Measurements from ENCODE around the gene MED19.
"Not testable (repeated sequence)": the region's sequence is repeated elsewhere in the genome, so short reads cannot be mapped to it uniquely, and the experiment has no call there.

Gene MED19

GRCh38 chr11:57729479-57729878 lies 17.5 kb upstream of the MED19 start:
- DNase-seq (ENCODE audit: low read depth), result no peak
- H3K4me3 ChIP-seq (ENCODE audit: low read depth, low read length), result no peak overlapping the region
- TF ChIP-seq, protein P1, sequence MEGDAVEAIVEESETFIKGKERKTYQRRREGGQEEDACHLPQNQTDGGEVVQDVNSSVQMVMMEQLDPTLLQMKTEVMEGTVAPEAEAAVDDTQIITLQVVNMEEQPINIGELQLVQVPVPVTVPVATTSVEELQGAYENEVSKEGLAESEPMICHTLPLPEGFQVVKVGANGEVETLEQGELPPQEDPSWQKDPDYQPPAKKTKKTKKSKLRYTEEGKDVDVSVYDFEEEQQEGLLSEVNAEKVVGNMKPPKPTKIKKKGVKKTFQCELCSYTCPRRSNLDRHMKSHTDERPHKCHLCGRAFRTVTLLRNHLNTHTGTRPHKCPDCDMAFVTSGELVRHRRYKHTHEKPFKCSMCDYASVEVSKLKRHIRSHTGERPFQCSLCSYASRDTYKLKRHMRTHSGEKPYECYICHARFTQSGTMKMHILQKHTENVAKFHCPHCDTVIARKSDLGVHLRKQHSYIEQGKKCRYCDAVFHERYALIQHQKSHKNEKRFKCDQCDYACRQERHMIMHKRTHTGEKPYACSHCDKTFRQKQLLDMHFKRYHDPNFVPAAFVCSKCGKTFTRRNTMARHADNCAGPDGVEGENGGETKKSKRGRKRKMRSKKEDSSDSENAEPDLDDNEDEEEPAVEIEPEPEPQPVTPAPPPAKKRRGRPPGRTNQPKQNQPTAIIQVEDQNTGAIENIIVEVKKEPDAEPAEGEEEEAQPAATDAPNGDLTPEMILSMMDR (conservative IDR thresholded peaks at IDR 0.05; ENCODE audit: low read depth, low read length), result no peak

DNA sequence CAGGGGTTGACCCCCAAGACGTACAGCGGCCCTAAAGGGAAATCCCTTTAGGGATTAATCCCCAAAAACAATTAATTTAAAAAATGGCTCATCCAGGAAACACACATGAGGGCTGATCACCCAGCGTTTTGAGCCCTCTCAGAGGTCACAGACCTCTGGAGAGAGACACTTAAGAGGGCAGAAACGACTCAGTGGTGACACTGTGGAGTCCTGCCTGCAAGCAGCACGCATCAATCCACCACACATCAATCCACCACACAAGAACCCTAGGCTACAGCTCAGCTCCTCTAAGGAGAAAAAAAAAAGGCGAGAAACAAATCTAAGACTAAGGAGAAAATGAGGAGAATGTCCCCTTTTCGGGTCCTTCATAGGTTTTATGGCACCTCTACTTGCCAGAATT lies 16.8 kb upstream of the MED19 start:
- no peak overlapping the region for H3K4me3 ChIP-seq (ENCODE audit: low read depth, low read length)
- TF ChIP-seq, protein P1 (conservative IDR thresholded peaks at IDR 0.05; ENCODE audit: low read depth, low read length), result no peak
- DNase-seq (ENCODE audit: low read depth), result no peak

DNA sequence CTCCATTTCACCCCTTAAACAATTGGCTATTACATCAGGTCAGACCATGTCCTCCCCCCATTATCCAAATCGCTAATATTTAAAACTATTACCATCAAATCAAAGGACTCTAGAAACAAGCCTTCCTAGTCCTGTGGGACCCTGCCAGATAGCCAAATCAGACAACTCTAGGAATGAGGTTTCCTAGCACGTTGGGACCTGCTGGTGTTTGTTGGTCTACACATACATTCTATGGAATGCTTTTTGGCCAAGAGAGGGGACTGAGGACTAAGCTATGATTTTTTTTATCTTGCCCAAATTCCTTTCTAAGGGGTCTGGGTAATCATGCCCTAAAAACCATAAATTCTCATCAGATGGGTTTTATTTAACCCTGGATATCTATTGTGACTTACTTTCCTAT lies 15.2 kb upstream of the MED19 start:
- TF ChIP-seq, protein P1 (conservative IDR thresholded peaks at IDR 0.05; ENCODE audit: low read depth, low read length), result no peak
- no peak for DNase-seq (ENCODE audit: low read depth)
- no peak overlapping the region for H3K4me3 ChIP-seq (ENCODE audit: low read depth, low read length)

- not testable (repeated sequence) for H3K4me3 ChIP-seq (ENCODE audit: low read depth, low read length); DNase-seq (ENCODE audit: low read depth)
These were observed 4.7 kb upstream of the MED19 start for GRCh38 chr11:57716726-57717125.

GRCh38 chr11:57713835-57714234 lies 1.8 kb upstream of the MED19 start:
- no peak for DNase-seq (ENCODE audit: low read depth)
- TF ChIP-seq, protein P1 (conservative IDR thresholded peaks at IDR 0.05; ENCODE audit: low read depth, low read length), result no peak
- H3K4me3 ChIP-seq (ENCODE audit: low read depth, low read length), result peak overlapping the region; percentile 96

DNA sequence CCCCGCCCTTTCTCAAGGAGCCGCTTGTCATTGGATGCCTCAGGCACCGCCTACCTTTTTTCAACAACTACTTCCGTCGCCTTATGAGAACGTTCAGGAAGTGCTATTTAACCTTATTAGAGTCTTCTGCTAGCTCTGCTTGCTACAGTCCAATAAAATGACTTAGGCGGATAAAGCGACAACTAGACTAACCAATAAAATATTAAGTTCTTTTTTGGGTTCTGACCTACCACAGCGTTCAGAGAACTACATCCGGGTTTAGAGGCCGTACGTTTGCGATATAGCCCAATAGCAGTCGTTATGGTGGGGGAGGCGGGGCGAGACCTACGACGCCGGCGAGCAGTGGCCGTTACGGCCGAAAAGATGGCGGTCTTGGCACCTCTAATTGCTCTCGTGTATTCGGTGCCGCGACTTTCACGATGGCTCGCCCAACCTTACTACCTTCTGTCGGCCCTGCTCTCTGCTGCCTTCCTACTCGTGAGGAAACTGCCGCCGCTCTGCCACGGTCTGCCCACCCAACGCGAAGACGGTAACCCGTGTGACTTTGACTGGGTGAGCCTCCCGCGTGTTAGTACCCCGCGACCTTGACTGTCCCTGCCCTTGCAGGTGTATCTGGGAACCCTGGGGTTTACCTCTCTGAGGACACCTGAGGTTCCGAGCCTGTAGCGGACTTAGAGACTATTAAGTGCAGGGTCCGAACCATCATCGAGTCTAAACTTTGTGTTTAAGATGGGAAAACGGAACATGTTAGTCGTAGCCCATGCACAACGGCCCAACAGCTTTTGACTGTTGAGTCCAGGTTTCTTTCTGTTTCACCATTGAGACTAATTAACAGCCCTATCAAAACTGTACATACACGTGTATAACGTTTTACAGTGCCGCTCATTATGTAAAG lies 488 bp upstream of the MED19 start, which contains the start of gene TMX2:
Gene TMX2 (plus strand): TSS at position 338 of the 895 bp plus-strand sequence. CDS start 26 bp downstream, at position 364.
- TF ChIP-seq, protein P1 (conservative IDR thresholded peaks at IDR 0.05; ENCODE audit: low read depth, low read length), result no peak
- DNase-seq (ENCODE audit: low read depth), result peak; percentile 100
- peak within 1 kb of the TSS; percentile 96 for H3K4me3 ChIP-seq (ENCODE audit: low read depth, low read length)

GRCh38 chr11:57709802-57710367 lies 2.1 kb downstream of the MED19 start:
- no peak overlapping the region for H3K4me3 ChIP-seq (ENCODE audit: low read depth, low read length)
- DNase-seq (ENCODE audit: low read depth), result no peak
- TF ChIP-seq, protein P1 (conservative IDR thresholded peaks at IDR 0.05; ENCODE audit: low read depth, low read length), result no peak

DNA sequence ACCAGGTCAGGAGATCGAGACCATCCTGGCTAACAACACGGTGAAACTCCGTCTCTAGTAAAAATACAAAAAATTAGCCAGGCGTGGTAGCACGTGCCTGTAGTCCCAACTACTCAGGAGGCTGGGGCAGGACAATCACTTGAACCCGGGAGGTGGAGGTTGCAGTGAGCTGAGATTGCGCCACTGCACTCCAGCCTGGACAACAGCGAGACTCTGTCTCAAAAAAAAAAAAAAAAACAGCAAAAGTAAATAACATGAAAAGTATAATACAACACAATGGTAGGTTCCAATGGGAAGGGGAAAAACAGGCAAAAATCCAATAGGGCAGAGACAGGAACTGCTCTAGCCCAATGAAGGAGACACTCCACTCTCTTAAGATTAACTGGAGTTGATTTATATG lies 6.6 kb downstream of the MED19 start:
- not testable (repeated sequence) for DNase-seq (ENCODE audit: low read depth); H3K4me3 ChIP-seq (ENCODE audit: low read depth, low read length)
